K562 (cell line): ENCODE measurements around the gene IGFALS. TPM values are rescaled to one million over a fixed set of nuclear protein-coding genes. Genes with fewer than 3 reads are reported as not detected.
A peak's percentile ranks its signal among the peaks of the same experiment; 100 is the strongest.

Experiments
- CSDE1 ChIP-seq, 2 experiments: fragments of 450-650 bp; IDR thresholded peaks; 2 replicates each; pipeline ENCODE4 v1.6.1; 2016; ENCODE audit warnings: mild to moderate bottlenecking in 1 of 2
- HNRNPH1 ChIP-seq: fragments of 200-400 bp; formaldehyde crosslinking; optimal IDR thresholded peaks from 2 replicates; pipeline ENCODE3; 2017; ENCODE audit warnings: low read depth, mild to moderate bottlenecking, low read length, moderate library complexity
- MIER1 ChIP-seq: fragments of 450-650 bp; IDR thresholded peaks from 2 replicates; pipeline ENCODE4 v1.6.1; 2016; ENCODE audit warnings: antibody characterized with exemption, mild to moderate bottlenecking, low read depth
- RB1 ChIP-seq: fragments of 450-650 bp; IDR thresholded peaks from 2 replicates; pipeline ENCODE4 v1.6.1; 2017; ENCODE audit warnings: low read depth, mild to moderate bottlenecking
- SETDB1 ChIP-seq: IDR thresholded peaks from one replicate; pipeline ENCODE4 v1.6.1; 2012; ENCODE audit warnings: low read length, control low read depth, inconsistent platforms
- ZNF263 ChIP-seq: sonication (generic); formaldehyde crosslinking; IDR thresholded peaks from 2 replicates; pipeline ENCODE4 v1.8.0; 2022; ENCODE audit warnings: mild to moderate bottlenecking, missing genetic modification reagents, borderline replicate concordance
- polyA plus RNA-seq, 8 experiments: library from polyadenylated mRNA; depleted of rRNA in 4 of 8; stranded (reverse) in 5 of 8; unstranded in 3 of 8; fragments of >200 nt; fragmentation: Nextera tagmentation in 2 of 8; fragmentation: Illumina TruSeq in 1 of 8; extraction: Ambion mirVana in 2 of 8; extraction: Trizol in 1 of 8; gene quantifications; 2 replicates each; pipeline versions ENCODE4 v1.2.1 to v1.2.3, GENCODE V29; 2011 to 2014; ENCODE audit warnings: inconsistent platforms in 1 of 8, missing spikeins in 1 of 8
- total RNA-seq, 7 experiments: library from RNA; depleted of rRNA in 6 of 7; stranded (reverse); fragments of >200 nt in 6 of 7; fragmentation: Illumina TruSeq in 2 of 7; extraction: Trizol in 2 of 7; gene quantifications; 2 replicates each; pipeline versions ENCODE4 v1.2.1 to v1.2.3, GENCODE V29; 2011 to 2021; ENCODE audit warnings: low replicate concordance in 1 of 7
- TF ChIP-seq, protein P1 (sequence below): sonication (generic); formaldehyde crosslinking; IDR thresholded peaks from 2 replicates; pipeline ENCODE4 v1.8.0; 2023; ENCODE audit warnings: missing genetic modification reagents, mild to moderate bottlenecking, borderline replicate concordance
- TF ChIP-seq, protein P2 (sequence below): sonication (generic); formaldehyde crosslinking; IDR thresholded peaks from 2 replicates; pipeline ENCODE4 v1.8.0; 2023; ENCODE audit warnings: mild to moderate bottlenecking, missing genetic modification reagents
- TF ChIP-seq, protein P3 (sequence below): fragments of 450-650 bp; IDR thresholded peaks from 2 replicates; pipeline ENCODE4 v1.6.1; 2016; ENCODE audit warnings: missing biosample characterization, missing genetic modification characterization
- TF ChIP-seq, protein P4 (sequence below): fragments of 450-650 bp; IDR thresholded peaks from 2 replicates; pipeline ENCODE4 v1.6.1; 2016
- TF ChIP-seq, protein P5 (sequence below): fragments of 250-450 bp; sonication (Bioruptor Pico); IDR thresholded peaks from 2 replicates; pipeline ENCODE4 v1.5.0; 2021; ENCODE audit warnings: mild to moderate bottlenecking, moderate library complexity

IGFALS gene
- total and polyA plus RNA-seq, 9 of the 15 experiments (the other 6 are each of a cell fraction or from before 2014, with no cell fraction given) = not detected

DNA sequence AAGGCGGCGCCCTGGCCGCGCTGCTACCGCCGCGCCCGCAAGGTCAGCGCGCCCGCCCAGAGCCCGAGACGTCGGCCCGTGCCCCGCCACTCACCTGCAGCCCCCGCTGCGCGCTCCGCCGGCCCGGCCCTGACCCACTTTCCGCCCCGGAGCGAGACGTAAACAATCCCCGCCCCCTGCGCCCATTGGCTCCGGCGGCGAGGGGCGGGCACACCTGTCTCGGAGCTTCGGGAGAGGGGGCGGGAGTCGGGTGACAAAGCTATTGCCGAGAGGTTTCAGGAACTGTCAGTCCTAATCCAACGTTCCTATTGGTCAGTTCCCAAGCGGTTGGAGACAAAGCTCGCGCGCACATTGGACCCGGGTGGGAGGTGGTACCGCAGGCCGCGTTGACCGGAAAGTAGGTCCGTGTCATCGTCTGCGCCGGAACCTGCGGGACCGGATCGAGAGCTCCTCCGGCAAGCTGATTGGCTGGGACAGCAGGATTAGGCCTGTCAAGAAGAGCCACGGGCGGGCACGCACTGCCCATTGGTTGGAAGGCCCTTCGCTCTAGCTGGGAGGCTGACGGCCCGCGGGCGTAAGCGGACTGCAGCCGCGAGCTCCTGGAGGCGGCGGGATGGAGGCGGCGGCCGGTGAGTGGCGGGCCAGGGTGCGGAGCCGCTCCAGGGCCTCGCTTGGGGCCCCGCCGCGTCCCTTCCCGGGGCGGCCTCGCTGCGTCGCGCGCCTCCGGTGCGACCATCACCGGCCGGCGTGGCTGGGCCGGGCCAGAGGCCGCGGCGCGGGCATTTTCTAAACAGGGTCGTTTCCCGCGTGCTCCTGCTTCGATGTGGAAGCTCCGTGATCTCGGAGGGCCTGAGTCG is 10.9 kb downstream of the IGFALS start, which contains the start of the genes NUBP2 and SPSB3 (continued):
- TF ChIP-seq, protein P1, sequence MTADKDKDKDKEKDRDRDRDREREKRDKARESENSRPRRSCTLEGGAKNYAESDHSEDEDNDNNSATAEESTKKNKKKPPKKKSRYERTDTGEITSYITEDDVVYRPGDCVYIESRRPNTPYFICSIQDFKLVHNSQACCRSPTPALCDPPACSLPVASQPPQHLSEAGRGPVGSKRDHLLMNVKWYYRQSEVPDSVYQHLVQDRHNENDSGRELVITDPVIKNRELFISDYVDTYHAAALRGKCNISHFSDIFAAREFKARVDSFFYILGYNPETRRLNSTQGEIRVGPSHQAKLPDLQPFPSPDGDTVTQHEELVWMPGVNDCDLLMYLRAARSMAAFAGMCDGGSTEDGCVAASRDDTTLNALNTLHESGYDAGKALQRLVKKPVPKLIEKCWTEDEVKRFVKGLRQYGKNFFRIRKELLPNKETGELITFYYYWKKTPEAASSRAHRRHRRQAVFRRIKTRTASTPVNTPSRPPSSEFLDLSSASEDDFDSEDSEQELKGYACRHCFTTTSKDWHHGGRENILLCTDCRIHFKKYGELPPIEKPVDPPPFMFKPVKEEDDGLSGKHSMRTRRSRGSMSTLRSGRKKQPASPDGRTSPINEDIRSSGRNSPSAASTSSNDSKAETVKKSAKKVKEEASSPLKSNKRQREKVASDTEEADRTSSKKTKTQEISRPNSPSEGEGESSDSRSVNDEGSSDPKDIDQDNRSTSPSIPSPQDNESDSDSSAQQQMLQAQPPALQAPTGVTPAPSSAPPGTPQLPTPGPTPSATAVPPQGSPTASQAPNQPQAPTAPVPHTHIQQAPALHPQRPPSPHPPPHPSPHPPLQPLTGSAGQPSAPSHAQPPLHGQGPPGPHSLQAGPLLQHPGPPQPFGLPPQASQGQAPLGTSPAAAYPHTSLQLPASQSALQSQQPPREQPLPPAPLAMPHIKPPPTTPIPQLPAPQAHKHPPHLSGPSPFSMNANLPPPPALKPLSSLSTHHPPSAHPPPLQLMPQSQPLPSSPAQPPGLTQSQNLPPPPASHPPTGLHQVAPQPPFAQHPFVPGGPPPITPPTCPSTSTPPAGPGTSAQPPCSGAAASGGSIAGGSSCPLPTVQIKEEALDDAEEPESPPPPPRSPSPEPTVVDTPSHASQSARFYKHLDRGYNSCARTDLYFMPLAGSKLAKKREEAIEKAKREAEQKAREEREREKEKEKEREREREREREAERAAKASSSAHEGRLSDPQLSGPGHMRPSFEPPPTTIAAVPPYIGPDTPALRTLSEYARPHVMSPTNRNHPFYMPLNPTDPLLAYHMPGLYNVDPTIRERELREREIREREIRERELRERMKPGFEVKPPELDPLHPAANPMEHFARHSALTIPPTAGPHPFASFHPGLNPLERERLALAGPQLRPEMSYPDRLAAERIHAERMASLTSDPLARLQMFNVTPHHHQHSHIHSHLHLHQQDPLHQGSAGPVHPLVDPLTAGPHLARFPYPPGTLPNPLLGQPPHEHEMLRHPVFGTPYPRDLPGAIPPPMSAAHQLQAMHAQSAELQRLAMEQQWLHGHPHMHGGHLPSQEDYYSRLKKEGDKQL (CRISPR knock-in tag) = no peak
- no peak for TF ChIP-seq ZNF263
- no peak for TF ChIP-seq SETDB1
- TF ChIP-seq, protein P2, sequence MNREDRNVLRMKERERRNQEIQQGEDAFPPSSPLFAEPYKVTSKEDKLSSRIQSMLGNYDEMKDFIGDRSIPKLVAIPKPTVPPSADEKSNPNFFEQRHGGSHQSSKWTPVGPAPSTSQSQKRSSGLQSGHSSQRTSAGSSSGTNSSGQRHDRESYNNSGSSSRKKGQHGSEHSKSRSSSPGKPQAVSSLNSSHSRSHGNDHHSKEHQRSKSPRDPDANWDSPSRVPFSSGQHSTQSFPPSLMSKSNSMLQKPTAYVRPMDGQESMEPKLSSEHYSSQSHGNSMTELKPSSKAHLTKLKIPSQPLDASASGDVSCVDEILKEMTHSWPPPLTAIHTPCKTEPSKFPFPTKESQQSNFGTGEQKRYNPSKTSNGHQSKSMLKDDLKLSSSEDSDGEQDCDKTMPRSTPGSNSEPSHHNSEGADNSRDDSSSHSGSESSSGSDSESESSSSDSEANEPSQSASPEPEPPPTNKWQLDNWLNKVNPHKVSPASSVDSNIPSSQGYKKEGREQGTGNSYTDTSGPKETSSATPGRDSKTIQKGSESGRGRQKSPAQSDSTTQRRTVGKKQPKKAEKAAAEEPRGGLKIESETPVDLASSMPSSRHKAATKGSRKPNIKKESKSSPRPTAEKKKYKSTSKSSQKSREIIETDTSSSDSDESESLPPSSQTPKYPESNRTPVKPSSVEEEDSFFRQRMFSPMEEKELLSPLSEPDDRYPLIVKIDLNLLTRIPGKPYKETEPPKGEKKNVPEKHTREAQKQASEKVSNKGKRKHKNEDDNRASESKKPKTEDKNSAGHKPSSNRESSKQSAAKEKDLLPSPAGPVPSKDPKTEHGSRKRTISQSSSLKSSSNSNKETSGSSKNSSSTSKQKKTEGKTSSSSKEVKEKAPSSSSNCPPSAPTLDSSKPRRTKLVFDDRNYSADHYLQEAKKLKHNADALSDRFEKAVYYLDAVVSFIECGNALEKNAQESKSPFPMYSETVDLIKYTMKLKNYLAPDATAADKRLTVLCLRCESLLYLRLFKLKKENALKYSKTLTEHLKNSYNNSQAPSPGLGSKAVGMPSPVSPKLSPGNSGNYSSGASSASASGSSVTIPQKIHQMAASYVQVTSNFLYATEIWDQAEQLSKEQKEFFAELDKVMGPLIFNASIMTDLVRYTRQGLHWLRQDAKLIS = no peak
- TF ChIP-seq, protein P3, sequence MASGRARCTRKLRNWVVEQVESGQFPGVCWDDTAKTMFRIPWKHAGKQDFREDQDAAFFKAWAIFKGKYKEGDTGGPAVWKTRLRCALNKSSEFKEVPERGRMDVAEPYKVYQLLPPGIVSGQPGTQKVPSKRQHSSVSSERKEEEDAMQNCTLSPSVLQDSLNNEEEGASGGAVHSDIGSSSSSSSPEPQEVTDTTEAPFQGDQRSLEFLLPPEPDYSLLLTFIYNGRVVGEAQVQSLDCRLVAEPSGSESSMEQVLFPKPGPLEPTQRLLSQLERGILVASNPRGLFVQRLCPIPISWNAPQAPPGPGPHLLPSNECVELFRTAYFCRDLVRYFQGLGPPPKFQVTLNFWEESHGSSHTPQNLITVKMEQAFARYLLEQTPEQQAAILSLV (tag) = no peak
- peak; percentile 76 for TF ChIP-seq RB1
- TF ChIP-seq, protein P4, sequence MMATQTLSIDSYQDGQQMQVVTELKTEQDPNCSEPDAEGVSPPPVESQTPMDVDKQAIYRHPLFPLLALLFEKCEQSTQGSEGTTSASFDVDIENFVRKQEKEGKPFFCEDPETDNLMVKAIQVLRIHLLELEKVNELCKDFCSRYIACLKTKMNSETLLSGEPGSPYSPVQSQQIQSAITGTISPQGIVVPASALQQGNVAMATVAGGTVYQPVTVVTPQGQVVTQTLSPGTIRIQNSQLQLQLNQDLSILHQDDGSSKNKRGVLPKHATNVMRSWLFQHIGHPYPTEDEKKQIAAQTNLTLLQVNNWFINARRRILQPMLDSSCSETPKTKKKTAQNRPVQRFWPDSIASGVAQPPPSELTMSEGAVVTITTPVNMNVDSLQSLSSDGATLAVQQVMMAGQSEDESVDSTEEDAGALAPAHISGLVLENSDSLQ = peak; percentile 100
- TF ChIP-seq MIER1 = no peak
- TF ChIP-seq, protein P5, sequence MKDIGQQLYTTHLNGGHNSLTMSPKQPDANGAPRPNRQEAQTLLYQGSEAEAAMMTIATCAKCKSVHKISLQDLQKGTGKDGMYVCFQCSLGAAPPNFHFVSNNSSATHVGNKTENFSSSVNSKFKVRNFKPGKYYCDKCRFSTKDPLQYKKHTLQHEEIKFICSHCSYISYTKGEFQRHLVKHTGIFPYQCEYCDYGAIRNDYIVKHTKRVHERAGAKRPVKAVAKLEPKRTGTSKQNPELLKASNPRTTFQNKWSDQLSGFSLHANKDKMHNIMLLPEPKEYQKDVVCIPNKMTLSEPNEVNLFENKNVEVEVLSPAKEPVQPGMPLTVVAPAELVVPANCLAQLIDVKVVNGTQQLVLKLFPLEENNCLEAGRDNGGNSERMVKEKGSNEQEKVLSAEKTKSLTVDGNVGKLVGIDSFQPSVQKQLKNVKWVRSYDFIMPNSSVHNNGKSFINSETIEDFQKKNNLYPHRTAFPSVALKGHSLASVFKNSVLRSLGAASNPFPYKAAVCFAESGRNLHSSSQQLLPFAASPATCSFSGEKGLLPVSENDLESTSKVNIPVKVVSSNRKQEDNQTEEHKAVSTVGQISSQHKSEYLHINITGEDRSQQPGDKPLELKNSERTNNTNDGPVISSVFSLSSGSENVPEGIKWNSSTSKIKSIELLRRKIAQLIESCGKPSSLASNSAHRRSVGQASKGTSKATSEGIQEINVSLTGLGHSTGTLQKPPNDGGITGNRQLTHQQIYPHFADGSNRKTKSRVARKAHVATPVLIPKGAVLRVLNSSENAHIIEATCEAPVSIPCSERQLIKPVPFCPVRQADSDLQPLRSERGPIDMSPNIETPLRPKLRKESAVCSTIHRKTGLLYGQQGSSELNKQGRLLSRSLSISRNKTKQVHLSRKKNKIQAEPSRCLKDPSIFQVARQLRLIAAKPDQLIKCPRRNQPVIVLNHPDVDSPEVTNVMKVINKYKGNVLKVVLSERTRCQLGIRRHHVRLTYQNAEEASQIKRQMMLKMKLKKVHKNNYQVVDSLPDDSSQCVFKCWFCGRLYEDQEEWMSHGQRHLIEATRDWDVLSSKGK = no peak
- no peak for TF ChIP-seq HNRNPH1
- no peak for TF ChIP-seq CSDE1 (IDR thresholded peaks at IDR 0.05)
